SU-DHL-6 (cell line): ENCODE results near the gene SLAMF7.
"Not testable (repeated sequence)": the region's sequence is repeated elsewhere in the genome, so short reads cannot be mapped to it uniquely, and the experiment has no call there.

Source experiments
- H2AFZ ChIP-seq: fragments of 200-600 bp; sonication (generic); 2 replicates; pipeline ENCODE4 v1.6.1; 2014; ENCODE audit warnings: low read depth, mild to moderate bottlenecking, moderate library complexity, mixed read lengths, antibody characterized with exemption, low read length; ENCODE audit not compliant: severe bottlenecking
- H3F3A ChIP-seq: fragments of 200-600 bp; shearing (Covaris generic); 2 replicates; pipeline ENCODE4 v1.6.0; 2016; ENCODE audit warnings: antibody characterized with exemption, mild to moderate bottlenecking; ENCODE audit not compliant: insufficient read depth
- H3K27ac ChIP-seq: fragments of 200-600 bp; sonication (generic); 2 replicates; pipeline ENCODE4 v1.5.1; 2016; ENCODE audit warnings: low read depth, mild to moderate bottlenecking, low read length, moderate library complexity, mixed read lengths
- H3K27me3 ChIP-seq: fragments of 200-600 bp; sonication (generic), shearing (Covaris generic); 2 replicates; pipeline ENCODE4 v1.6.0; 2014; ENCODE audit warnings: mild to moderate bottlenecking, low read length
- H3K36me3 ChIP-seq: fragments of 200-600 bp; sonication (generic); 2 replicates; pipeline ENCODE4 v1.6.1; 2014; ENCODE audit warnings: mild to moderate bottlenecking, low read length, mixed read lengths
- H3K4me2 ChIP-seq: fragments of 300-600, 200-600 bp; shearing (Covaris generic), sonication (generic); 2 replicates; pipeline ENCODE4 v1.6.0; 2014; ENCODE audit warnings: low read length, low read depth, mild to moderate bottlenecking; ENCODE audit not compliant: poor library complexity, severe bottlenecking
- H3K4me3 ChIP-seq: fragments of 200-600 bp; sonication (generic); 2 replicates; pipeline ENCODE4 v1.5.1; 2014; ENCODE audit warnings: antibody characterized with exemption, low read length, mild to moderate bottlenecking, mixed read lengths; ENCODE audit not compliant: insufficient read depth, poor library complexity, severe bottlenecking
- H3K79me2 ChIP-seq: fragments of 200-600 bp; sonication (generic); 2 replicates; pipeline ENCODE4 v1.6.1; 2014; ENCODE audit warnings: mild to moderate bottlenecking, low read length, moderate library complexity; ENCODE audit not compliant: insufficient read depth
- H3K9ac ChIP-seq: fragments of 200-600 bp; sonication (generic); 2 replicates; pipeline ENCODE4 v1.7.0; 2014; ENCODE audit warnings: mild to moderate bottlenecking, low read length
- H3K9me2 ChIP-seq: fragments of 200-600 bp; sonication (generic); replicated peaks from 2 replicates; pipeline ENCODE4 v1.6.1; 2014; ENCODE audit warnings: low read length; ENCODE audit not compliant: insufficient read depth
- H3K9me3 ChIP-seq: fragments of 200-600 bp; sonication (generic); 2 replicates; pipeline ENCODE4 v1.6.1; 2014; ENCODE audit warnings: low read length, mixed read lengths; ENCODE audit not compliant: insufficient read depth
- H4K20me1 ChIP-seq: fragments of 200-600 bp; sonication (generic); 2 replicates; pipeline ENCODE4 v1.6.1; 2014; ENCODE audit warnings: low read depth, mild to moderate bottlenecking, antibody characterized with exemption, low read length, moderate library complexity, mixed read lengths
- EZH2phosphoT487 ChIP-seq: fragments of 200-600 bp; sonication (generic), shearing (Covaris generic); conservative IDR thresholded peaks from 2 replicates; pipeline ENCODE4 v1.6.1; 2018; ENCODE audit warnings: mild to moderate bottlenecking, antibody characterized with exemption, low read length, moderate library complexity, mixed read lengths
- TF ChIP-seq, protein P1 (sequence below): fragments of 200-600 bp; sonication (generic); IDR thresholded peaks from one replicate; pipeline ENCODE4 v1.5.1; 2017; ENCODE audit warnings: antibody characterized with exemption, mild to moderate bottlenecking, low read length, moderate library complexity; ENCODE audit not compliant: insufficient read depth, poor library complexity, severe bottlenecking

Gene SLAMF7

DNA sequence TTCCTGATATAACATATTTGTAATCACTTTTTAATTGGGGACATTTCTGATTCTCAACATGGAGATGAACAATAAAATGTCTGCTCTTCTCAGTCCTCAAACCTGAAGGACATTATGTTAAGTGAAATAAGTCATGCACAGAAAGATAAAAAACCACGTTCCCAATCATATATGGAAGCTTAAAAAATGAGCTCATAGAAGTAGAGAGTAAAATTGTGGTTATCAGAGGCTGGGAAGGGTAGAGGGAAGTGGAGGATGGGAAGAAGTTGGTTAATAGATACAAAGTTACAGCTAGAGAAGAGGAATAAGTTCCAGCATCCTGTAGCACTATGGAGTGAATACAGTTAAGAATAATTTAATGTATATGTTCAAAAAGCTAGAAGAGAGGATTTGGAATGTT is 25.9 kb upstream of the SLAMF7 start:
- no peak for TF ChIP-seq EZH2phosphoT487
- TF ChIP-seq, protein P1, sequence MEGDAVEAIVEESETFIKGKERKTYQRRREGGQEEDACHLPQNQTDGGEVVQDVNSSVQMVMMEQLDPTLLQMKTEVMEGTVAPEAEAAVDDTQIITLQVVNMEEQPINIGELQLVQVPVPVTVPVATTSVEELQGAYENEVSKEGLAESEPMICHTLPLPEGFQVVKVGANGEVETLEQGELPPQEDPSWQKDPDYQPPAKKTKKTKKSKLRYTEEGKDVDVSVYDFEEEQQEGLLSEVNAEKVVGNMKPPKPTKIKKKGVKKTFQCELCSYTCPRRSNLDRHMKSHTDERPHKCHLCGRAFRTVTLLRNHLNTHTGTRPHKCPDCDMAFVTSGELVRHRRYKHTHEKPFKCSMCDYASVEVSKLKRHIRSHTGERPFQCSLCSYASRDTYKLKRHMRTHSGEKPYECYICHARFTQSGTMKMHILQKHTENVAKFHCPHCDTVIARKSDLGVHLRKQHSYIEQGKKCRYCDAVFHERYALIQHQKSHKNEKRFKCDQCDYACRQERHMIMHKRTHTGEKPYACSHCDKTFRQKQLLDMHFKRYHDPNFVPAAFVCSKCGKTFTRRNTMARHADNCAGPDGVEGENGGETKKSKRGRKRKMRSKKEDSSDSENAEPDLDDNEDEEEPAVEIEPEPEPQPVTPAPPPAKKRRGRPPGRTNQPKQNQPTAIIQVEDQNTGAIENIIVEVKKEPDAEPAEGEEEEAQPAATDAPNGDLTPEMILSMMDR: no peak
- Histone ChIP-seq H2AFZ (no peak overlapping the region), H3K4me2 (peak overlapping the region; percentile 84), H3K36me3 (peaks cover 15% of the 10 kb centered on the region), H3F3A (peaks cover 45% of the 10 kb centered on the region), H3K9me2 (no peaks in the 10 kb centered on the region), H3K4me3 (peak overlapping the region; percentile 40), H3K9me3 (no peaks in the 10 kb centered on the region), H3K9ac (peak overlapping the region; percentile 84), H3K79me2 (peaks cover 36% of the 10 kb centered on the region), H3K27ac (peak overlapping the region; percentile 99), H4K20me1 (no peaks in the 10 kb centered on the region), H3K27me3 (no peaks in the 10 kb centered on the region)

DNA sequence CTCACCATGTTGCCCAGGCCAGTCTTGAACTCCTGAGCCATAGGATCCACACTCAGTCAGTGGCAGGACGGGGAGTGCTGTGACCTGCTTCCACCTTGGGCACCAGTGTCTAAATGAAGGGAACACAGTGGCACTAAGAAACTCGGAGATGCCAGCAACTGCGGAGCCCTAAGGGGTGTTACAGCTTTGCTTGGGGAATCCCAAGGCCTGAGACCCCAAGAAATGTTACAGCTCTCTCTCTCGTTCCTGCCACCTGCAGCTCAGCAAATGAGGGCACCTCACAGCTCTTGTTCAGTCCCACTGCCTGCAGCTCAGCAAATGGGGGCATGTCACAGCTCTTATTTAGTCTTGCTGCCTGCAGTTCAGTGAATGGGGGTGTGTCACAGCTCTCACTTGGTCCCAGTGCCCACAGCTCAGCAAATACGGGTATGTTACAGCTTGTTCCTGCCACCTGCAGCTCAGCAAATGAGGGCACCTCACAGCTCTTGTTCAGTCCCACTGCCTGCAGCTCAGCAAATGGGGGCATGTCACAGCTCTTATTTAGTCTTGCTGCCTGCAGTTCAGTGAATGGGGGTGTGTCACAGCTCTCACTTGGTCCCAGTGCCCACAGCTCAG is 24.9 kb upstream of the SLAMF7 start:
- not testable (repeated sequence) for H3K9me3 ChIP-seq, H3K27me3 ChIP-seq, H2AFZ ChIP-seq, H4K20me1 ChIP-seq, H3K9me2 ChIP-seq
- peak overlapping the region; percentile 15 for H3K4me3 ChIP-seq
- peaks cover 26% of the 10 kb centered on the region for H3K79me2 ChIP-seq
- H3K27ac ChIP-seq: peak overlapping the region; percentile 99
- H3K9ac ChIP-seq: peak overlapping the region; percentile 84
- peaks cover 36% of the 10 kb centered on the region for H3F3A ChIP-seq
- H3K4me2 ChIP-seq: peak overlapping the region; percentile 84
- peaks cover 14% of the 10 kb centered on the region for H3K36me3 ChIP-seq

DNA sequence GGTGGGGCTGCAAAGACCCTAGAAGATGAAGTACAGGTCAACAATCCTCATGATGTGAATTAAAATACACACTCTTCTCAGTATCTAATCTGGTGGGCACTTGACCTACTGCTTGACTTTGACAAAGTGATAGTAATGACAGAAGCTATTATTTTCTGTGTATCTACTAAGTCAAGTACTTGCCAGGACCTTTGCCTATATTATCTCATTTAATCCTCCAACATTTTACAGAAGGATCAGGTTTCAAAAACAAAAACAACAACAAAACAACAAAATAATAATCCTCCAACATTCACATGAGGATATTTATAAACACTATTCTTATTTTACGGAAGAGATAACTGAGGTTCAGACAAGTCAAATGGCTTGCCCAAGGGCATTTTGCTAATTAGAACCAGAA is 23.0 kb upstream of the SLAMF7 start:
- Histone ChIP-seq H3K79me2 (peaks cover 7% of the 10 kb centered on the region), H4K20me1 (no peaks in the 10 kb centered on the region), H3K9ac (no peak overlapping the region), H3K9me3 (no peaks in the 10 kb centered on the region), H3K4me2 (no peak overlapping the region), H2AFZ (no peak overlapping the region), H3K9me2 (no peaks in the 10 kb centered on the region), H3K36me3 (no peaks in the 10 kb centered on the region), H3K27me3 (no peaks in the 10 kb centered on the region), H3K27ac (no peak overlapping the region), H3K4me3 (no peak overlapping the region), H3F3A (peaks cover 26% of the 10 kb centered on the region)
- no peak for TF ChIP-seq EZH2phosphoT487
- TF ChIP-seq, protein P1: no peak

DNA sequence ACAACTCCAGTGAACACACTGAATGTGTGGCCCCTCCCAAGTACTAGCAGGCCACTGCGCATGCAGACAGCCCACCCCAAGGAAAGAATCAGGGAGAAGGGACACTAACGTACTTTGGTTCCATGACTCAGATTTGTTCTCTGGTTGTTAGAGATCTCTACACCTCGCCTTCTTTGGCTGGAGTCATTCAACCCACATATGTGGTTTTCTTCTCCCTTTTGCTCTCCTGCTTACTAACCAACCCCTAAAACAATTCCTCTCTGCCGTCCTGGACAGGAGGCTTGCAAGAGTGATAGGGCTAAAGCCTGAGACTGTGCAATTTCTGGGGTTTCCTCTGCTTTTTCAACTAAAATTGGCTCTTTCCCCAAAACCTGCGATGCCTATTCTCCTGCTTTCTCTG is 21.7 kb upstream of the SLAMF7 start:
- H2AFZ ChIP-seq: no peak overlapping the region
- no peaks in the 10 kb centered on the region for H3K36me3 ChIP-seq
- no peak overlapping the region for H3K9ac ChIP-seq
- H3K9me3 ChIP-seq: no peaks in the 10 kb centered on the region
- H4K20me1 ChIP-seq: no peaks in the 10 kb centered on the region
- H3K27me3 ChIP-seq: no peaks in the 10 kb centered on the region
- H3K9me2 ChIP-seq: no peaks in the 10 kb centered on the region
- H3F3A ChIP-seq: peaks cover 20% of the 10 kb centered on the region
- TF ChIP-seq, protein P1: no peak
- no peak for TF ChIP-seq EZH2phosphoT487
- no peaks in the 10 kb centered on the region; the same call in 1 of the 2 replicates for H3K79me2 ChIP-seq
- no peak overlapping the region for H3K4me2 ChIP-seq
- no peak overlapping the region for H3K4me3 ChIP-seq
- H3K27ac ChIP-seq: no peak overlapping the region
